GM19099 (cell line): ENCODE measurements around the gene TMEM247.

ENCODE experiments used
- POLR2A ChIP-seq: IDR thresholded peaks from 3 replicates; pipeline ENCODE4 v1.6.1; 2011; ENCODE audit warnings: low read depth; ENCODE audit not compliant: insufficient read length; ENCODE audit errors: extremely low read depth

The TMEM247 gene

DNA sequence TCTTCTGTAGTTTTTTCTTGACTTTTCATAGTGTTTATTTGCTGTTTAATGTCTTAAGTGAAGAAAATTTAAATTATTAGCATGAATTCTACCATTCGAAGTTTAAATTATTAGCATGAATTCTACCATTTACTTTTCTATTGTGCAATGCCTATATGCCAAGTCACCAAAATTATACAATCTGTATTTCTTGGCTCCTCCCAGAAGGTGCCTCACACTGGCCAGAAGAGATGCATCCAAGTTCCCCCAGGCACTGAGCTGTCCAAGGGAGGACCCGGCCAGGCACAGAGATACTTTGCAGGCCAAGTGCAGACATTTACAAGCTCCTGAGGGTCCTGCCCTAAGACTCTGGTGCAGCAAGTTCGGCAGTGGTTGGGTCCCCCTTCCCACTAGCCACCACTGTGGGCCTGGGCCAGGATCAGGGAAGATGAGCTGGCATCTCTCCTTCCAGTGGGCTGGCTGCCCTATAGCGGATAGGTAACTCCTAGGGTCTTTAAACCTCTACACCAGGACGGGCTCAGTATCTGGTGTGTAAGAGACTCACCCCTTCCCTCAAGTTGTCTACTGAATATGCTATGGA lies 31.3 kb downstream of the TMEM247 start:
- TF ChIP-seq POLR2A: no peak

GRCh38 chr2:46512185-46512584 lies 32.8 kb downstream of the TMEM247 start:
- TF ChIP-seq POLR2A: no peak

DNA sequence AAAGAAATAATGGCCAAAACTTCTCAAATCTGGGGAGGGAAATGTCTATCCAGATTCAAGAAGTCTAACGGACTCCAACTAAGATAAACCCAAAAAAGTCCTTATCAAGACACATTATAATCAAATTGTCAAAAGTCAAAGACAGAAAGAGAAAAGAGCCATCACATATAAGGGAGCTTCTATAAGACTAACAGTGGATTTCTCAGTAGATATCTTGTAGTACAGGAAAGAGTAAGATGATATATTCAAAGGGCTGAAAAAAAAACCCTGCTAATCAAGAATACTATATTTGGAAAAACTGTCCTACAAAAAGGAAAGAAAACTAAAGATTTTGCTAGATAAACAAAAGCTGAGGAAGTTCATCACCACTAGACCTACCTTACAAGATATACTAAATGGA lies 35.4 kb downstream of the TMEM247 start:
- TF ChIP-seq POLR2A: no peak

DNA sequence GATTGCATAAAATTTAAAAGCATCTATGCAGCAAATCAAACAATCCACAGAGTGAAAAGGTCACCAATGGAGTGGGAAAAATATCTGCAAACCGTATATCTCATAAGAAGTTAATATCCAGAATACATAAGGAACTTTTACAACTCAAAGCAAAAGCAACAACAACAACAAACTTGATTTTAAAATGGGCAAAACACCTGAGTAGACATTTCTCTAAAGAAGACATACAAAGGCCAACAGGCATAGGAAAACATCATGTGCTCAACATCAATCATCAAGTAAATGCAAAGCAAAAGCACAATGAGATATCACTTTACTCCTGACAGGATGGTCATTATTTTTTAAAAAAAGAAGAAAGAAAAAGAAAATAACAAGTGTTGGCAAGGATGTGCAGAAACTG lies 38.1 kb downstream of the TMEM247 start:
- TF ChIP-seq POLR2A: no peak

DNA sequence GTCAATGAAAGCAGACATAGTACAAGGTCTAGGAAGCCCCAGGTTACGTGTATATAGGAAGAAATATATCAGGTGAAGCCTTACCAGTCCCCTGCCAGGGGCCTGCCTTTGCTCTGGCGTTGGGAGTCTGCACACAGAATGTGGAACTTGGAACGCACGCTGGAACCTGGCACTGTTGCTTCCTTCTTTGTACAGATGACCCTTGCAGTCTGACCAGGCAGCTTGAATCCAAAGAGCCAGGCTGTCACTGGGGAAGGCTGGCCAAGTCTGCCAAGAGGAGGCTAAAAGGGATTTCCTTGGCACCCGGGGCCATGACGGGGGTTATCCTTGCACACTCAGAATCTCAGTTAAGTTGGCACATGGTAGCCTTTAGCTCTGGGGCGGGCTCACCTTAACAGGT lies 39.5 kb downstream of the TMEM247 start:
- no peak for TF ChIP-seq POLR2A

GRCh38 chr2:46519265-46519664 lies 39.9 kb downstream of the TMEM247 start:
- TF ChIP-seq POLR2A: no peak

GRCh38 chr2:46520130-46520711 lies 40.9 kb downstream of the TMEM247 start:
- TF ChIP-seq POLR2A: no peak

DNA sequence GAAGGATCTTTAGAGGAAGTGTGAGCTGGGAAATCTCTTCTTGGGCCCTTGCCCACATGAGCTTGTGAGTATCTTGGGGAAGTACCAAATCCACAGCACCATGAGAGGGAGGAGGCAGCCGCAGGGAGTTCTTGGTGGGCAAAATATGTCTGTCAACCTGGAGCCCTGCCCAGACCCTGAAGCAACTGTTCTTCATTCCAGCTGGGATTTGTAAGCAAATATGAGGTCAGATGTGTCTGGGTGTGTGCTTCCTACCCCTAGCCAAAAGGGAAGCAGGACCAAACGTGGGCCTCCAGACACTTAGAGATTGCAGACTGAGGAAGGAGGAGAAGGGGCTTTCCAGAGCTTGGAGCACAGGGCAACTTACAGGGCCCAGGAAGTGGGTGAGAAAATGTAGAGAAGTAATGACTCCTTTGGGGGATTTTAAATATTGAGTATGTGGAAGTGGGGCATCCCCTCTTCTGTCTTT lies 41.9 kb downstream of the TMEM247 start:
- TF ChIP-seq POLR2A: no peak

GRCh38 chr2:46525522-46526155 lies 46.3 kb downstream of the TMEM247 start:
- no peak for TF ChIP-seq POLR2A

GRCh38 chr2:46528880-46529279 lies 49.5 kb downstream of the TMEM247 start:
- TF ChIP-seq POLR2A: no peak

DNA sequence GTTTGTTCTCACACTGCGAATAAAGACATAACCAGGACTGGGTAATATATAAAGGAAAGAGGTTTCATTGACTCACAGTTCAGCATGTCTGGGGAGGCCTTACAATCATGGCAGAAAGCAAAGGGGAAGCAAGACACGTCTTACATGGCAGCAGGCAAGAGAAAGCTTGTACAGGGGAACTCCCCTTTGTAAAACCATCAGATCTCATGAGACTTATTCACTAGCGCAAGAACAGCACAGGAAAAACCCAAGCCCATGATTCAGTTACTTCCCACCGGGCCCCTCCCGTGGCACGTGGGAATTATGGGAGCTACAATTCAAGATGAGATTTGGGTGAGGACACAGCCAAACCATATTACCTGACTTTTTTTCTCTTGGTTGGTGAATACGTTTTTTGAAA lies 51.3 kb downstream of the TMEM247 start:
- TF ChIP-seq POLR2A: no peak

DNA sequence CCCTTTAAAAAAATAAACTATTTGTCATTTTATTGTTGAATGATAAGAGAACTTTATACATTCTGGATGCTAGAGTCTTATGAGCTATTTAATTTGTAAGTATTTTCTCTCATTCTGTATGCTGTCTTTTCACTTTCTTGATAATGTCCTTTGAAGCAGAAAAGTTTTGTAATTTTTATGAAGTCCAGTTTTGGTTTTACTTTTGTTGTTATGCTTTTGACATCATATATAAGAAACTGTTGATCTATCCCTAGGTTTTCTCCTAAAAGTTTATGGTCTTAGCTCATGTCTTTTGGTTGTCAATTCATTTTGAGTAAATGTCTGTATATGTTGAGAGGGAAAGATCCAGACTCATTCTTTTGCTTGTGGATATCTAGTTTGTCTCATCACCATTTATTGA lies 52.5 kb downstream of the TMEM247 start:
- TF ChIP-seq POLR2A: no peak
